HL-60 (cell line): Measurements from ENCODE around the gene DCAF15.
A peak's percentile ranks its signal among the peaks of the same experiment; 100 is the strongest.
"Not testable (repeated sequence)": the region's sequence is repeated elsewhere in the genome, so short reads cannot be mapped to it uniquely, and the experiment has no call there.

ENCODE experiments used
- DNase-seq, 2 experiments: peaks; one replicate each; pipeline ENCODE4 v3.0.0-alpha.2; 2010 to 2020; ENCODE audit warnings: low read depth in 1 of 2, low spot score in 1 of 2
- H3K27ac ChIP-seq: fragments of 250-450 bp; sonication (Bioruptor Pico); replicated peaks from 2 replicates; pipeline ENCODE4 v1.5.1; 2020; ENCODE audit warnings: mild to moderate bottlenecking, moderate library complexity
- H3K27me3 ChIP-seq: fragments of 250-450 bp; sonication (Bioruptor Pico); 2 replicates; pipeline ENCODE4 v1.5.1; 2021; ENCODE audit warnings: mild to moderate bottlenecking, moderate library complexity; ENCODE audit not compliant: insufficient read depth, poor library complexity, severe bottlenecking
- H3K4me3 ChIP-seq: replicated peaks from 2 replicates; pipeline ENCODE4 v1.5.1; 2011; ENCODE audit warnings: mild to moderate bottlenecking, control low read depth, low read length; ENCODE audit not compliant: insufficient read depth
- GABPA ChIP-seq: IDR thresholded peaks from 2 replicates; pipeline ENCODE4 v1.6.1; 2012; ENCODE audit warnings: low read depth
- POLR2AphosphoS5 ChIP-seq: IDR thresholded peaks from 2 replicates; pipeline ENCODE4 v1.6.1; 2012; ENCODE audit warnings: low read depth
- SPI1 ChIP-seq: IDR thresholded peaks from 2 replicates; pipeline ENCODE4 v1.6.1; 2012; ENCODE audit warnings: low read depth, mild to moderate bottlenecking, borderline replicate concordance
- TF ChIP-seq, protein P1 (sequence below): IDR thresholded peaks from 2 replicates; pipeline ENCODE4 v1.6.1; 2012; ENCODE audit warnings: low read depth; ENCODE audit not compliant: insufficient replicate concordance
- TF ChIP-seq, protein P2 (sequence below): IDR thresholded peaks from one replicate; pipeline ENCODE4 v1.5.1; 2011; ENCODE audit warnings: low read length, control low read depth, inconsistent platforms; ENCODE audit not compliant: insufficient read depth

Gene DCAF15

DNA sequence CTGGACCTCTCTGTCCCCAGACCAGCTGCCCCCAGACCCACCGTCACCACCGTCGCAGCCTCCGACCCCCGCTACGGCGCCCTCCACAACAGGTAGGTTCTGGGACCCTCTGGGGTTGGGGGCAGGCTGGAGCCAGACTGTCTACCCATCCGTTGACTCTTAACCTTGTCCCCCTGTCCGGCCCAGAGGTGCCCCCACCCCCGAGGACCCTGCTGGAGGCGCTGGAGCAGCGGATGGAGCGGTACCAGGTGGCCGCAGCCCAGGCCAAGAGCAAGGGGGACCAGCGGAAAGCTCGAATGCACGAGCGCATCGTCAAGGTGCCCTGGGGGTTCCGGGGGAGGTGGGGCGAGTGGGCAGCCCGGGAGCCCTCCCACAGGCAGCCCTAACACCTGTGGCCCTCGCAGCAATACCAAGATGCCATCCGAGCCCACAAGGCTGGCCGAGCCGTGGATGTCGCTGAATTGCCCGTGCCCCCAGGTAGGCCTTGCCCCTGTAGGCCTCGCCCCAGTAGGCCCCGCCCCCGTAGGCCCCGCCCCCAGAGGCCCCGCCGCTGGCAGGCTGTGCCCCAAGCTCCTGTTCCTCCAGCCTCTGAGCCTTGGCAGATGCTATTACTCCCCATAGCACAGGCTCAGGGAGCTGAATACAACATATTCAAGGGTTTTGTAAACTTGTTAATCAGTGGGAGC is 33.4 kb upstream of the DCAF15 start:
- no peak for DNase-seq
- no peaks in the 10 kb centered on the region for H3K27me3 ChIP-seq
- H3K27ac ChIP-seq: no peak overlapping the region
- H3K4me3 ChIP-seq: no peak overlapping the region
- TF ChIP-seq SPI1: no peak
- TF ChIP-seq GABPA: no peak
- TF ChIP-seq, protein P1, sequence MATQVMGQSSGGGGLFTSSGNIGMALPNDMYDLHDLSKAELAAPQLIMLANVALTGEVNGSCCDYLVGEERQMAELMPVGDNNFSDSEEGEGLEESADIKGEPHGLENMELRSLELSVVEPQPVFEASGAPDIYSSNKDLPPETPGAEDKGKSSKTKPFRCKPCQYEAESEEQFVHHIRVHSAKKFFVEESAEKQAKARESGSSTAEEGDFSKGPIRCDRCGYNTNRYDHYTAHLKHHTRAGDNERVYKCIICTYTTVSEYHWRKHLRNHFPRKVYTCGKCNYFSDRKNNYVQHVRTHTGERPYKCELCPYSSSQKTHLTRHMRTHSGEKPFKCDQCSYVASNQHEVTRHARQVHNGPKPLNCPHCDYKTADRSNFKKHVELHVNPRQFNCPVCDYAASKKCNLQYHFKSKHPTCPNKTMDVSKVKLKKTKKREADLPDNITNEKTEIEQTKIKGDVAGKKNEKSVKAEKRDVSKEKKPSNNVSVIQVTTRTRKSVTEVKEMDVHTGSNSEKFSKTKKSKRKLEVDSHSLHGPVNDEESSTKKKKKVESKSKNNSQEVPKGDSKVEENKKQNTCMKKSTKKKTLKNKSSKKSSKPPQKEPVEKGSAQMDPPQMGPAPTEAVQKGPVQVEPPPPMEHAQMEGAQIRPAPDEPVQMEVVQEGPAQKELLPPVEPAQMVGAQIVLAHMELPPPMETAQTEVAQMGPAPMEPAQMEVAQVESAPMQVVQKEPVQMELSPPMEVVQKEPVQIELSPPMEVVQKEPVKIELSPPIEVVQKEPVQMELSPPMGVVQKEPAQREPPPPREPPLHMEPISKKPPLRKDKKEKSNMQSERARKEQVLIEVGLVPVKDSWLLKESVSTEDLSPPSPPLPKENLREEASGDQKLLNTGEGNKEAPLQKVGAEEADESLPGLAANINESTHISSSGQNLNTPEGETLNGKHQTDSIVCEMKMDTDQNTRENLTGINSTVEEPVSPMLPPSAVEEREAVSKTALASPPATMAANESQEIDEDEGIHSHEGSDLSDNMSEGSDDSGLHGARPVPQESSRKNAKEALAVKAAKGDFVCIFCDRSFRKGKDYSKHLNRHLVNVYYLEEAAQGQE: no peak
- no peak for TF ChIP-seq POLR2AphosphoS5
- TF ChIP-seq, protein P2, sequence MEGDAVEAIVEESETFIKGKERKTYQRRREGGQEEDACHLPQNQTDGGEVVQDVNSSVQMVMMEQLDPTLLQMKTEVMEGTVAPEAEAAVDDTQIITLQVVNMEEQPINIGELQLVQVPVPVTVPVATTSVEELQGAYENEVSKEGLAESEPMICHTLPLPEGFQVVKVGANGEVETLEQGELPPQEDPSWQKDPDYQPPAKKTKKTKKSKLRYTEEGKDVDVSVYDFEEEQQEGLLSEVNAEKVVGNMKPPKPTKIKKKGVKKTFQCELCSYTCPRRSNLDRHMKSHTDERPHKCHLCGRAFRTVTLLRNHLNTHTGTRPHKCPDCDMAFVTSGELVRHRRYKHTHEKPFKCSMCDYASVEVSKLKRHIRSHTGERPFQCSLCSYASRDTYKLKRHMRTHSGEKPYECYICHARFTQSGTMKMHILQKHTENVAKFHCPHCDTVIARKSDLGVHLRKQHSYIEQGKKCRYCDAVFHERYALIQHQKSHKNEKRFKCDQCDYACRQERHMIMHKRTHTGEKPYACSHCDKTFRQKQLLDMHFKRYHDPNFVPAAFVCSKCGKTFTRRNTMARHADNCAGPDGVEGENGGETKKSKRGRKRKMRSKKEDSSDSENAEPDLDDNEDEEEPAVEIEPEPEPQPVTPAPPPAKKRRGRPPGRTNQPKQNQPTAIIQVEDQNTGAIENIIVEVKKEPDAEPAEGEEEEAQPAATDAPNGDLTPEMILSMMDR: no peak

DNA sequence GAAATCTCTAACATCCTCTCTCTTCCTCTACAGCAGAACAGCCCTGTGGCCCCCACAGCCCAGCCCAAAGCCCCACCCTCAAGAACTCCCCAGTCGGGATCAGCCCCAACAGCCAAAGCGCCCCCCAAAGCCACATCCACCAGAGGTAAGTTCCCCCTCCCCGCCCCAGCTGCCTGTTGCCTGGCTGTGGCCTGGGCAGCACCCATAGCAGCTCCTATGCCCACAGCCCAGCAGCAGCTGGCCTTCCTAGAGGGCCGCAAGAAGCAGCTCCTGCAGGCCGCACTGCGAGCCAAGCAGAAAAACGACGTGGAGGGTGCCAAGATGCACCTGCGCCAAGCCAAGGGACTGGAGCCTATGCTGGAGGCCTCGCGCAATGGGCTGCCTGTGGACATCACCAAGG is 31.8 kb upstream of the DCAF15 start:
- Histone ChIP-seq H3K4me3 (no peak overlapping the region), H3K27ac (no peak overlapping the region), H3K27me3 (no peaks in the 10 kb centered on the region)
- TF ChIP-seq, protein P1: no peak
- TF ChIP-seq, protein P2: no peak
- no peak for TF ChIP-seq GABPA
- no peak for TF ChIP-seq POLR2AphosphoS5
- no peak for TF ChIP-seq SPI1
- DNase-seq: no peak

DNA sequence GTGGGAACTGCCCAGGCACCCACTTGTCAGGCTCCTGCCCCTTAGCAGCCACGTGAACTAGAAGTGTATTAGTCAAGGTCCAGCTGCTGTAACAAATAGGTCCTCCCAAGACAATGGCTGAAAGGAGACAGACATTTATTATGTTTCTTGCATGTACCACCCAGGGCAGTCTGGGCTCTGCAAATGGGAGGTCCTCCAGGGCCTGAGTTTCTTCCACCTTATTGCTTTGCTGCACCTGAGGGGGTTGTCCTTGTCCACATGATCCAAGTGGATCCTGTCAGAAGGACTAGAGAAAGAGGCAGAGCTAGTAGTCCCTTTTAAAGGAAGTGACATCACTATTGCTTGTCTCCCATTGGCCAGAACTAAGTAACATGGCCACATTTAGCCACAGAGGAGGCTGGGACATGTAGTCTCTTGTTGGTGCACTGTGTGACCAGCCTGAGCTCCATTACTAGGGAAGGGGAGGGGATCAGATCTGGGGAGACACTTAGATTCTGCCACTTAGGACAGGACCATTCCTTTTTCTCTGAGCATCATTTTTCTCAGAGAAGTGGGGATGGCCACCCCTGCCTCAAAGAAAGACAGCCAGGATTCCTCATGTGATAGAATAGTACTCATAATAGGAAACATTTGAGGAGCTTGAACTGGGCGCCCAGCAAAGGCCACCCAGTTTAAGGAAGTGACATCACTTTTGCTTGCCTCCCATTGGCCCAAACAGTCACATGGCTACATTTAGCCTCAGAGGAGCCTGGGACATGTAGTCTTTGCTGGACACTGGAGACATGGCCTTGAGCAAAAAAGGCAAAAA is 31.2 kb upstream of the DCAF15 start:
- Histone ChIP-seq H3K27me3 (no peaks in the 10 kb centered on the region), H3K27ac (no peak overlapping the region), H3K4me3 (no peak overlapping the region)
- peak; percentile 41 to 69 for DNase-seq
- peak; percentile 53; the same call in 1 of the 2 replicates for TF ChIP-seq SPI1
- TF ChIP-seq, protein P1: no peak
- TF ChIP-seq GABPA: peak; percentile 60; the same call in 1 of the 2 replicates

DNA sequence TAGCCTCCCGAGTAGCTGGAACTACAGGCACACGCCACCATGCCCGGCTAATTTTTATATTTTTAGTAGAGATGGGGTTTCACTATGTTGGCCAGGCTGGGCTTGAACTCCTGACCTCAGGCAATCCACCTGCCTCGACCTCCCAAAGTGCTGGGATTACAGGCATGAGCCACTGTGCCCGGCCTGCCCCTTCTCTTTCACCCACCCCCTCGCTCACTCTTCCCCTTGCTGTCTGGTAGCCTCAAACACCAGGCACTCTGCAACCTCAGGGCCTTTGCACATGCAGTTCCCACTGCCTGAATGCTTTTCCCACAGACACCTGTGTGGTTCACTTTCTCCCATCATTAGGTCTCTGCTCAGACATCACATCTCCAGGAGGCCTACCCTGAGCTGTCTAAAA is 30.2 kb upstream of the DCAF15 start:
- H3K4me3 ChIP-seq, H3K27me3 ChIP-seq, DNase-seq, H3K27ac ChIP-seq: not testable (repeated sequence)
